SHP77 treated with DMSO at 0.1 percent for 48 hours (cell line): ENCODE results near the gene GARIN5A.
A peak's percentile ranks its signal among the peaks of the same experiment; 100 is the strongest.
"Not testable (repeated sequence)": the region's sequence is repeated elsewhere in the genome, so short reads cannot be mapped to it uniquely, and the experiment has no call there.

Source experiments
- DNase-seq: peaks from one replicate; lab custom pipeline; 2025; lab: John Stamatoyannopoulos, UW

Gene GARIN5A

DNA sequence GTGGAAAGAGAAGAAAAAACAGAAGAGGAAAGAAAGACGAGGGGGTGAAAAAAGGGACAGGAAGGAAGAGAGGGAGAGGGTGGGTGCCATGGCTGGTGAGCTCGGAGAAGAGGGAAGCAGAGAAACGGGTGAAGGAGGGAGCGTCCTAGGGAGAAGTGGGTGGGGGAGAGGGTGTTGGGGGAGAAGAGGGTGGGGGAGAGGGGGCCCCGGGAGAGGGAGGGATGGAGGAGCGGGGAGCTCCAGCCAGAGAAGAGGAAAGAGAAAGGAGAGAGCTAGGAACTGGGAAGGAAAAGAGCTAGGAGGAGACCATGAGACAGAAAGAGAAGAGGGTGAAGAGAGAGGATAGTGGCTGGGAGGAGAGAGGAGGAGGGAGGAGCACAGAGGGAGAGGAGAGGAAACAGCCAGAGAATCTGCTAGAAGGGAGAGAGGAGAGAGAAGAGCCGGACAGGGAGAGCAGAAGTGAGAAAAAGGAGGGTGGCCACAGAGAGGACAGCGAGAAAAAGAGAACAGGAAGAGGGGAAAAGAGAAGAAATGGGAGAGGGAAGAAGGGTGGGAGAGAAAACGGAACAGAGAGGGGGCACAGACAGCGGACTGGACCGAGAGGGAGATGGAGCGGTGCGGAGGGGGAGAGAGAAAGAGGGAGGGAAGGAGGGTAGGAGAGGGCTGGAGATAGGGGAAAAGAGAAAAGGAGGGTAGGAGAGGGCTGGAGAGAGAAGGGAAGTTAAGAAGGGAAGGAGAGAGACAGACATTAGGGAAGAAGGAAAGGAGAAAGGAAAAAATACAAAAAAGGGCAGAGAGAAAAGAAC is 11.9 kb upstream of the GARIN5A start:
- no peak for DNase-seq

DNA sequence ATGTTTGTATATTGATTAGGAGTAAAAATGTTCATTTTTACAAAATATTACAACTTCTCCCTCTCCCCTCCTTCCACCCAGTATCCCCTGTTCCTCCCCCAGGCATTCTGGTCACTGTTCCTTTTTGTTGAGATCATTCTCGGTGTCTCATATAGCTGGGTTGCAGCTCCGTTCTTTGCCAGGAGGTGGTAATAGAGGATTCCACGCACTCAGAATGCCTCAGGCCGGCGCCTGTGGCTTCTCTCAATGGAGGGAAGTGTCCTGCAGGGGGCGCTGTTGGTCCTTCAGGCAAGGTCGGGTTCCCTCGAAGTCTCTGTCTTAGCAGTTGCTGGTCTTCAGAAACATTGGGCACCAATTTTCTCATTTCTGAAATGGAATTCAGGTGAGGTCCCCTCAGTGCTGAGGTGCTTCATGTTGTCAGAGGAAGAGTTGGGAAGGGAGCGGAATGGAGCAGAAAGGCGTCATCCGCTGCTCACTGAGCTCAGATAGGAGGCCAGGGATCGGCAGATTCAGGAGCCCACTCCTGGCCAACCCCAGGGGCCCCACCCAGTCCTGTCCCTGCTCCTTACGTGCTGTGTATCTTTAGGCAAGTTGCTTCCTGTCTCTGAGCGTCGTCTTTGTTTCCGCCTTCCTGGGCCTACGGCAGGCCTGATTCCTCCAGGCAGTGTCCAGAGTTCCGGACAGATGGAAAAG is 10.3 kb upstream of the GARIN5A start:
- peak; percentile 29 for DNase-seq

DNA sequence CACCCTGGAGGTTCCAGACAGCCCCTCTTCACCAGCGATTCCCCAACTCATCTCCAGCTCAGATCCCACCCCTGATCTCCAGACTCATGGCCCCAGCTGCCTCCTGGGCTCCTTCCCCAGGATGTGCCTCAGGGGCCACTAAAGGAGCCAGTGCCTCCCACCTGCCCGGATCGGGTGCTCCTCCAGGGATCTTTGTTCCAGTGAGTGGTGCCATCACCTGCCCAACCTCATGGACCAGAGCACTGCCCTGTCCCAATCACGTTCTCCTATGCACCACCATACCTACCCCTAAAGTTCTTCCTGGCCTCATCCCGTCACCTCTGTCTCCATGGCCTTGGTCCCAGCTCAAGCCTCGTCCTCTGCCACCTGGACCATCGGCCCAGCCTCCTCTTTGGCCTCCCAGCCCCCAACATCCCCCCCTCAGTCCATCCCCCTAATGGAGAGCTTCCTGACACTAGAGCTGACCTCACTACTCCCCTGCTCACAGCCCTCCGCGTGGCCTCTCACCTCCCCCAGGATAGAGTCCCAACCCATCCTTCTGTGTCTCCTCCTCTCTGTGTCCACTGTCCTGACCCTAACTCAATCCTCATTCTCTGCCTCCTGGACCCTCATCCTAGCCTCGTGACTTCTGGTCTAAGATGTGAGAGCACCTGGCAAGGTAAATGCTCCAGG is 8.8 kb upstream of the GARIN5A start:
- DNase-seq, result no peak

DNA sequence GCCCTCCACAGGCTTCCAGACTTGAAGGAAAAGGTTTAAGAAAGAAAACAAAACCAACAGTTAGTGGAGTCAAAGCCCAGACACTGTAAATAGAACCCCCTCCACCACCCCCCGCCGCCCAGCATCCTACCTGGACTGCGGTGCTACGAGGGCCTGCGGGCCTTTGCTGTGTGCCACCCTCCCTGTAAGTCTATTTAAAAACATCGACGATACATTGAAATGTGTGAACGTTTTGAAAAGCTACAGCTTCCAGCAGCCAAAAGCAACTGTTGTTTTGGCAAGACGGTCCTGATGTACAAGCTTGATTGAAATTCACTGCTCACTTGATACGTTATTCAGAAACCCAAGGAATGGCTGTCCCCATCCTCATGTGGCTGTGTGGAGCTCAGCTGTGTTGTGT is 6.3 kb upstream of the GARIN5A start:
- no peak for DNase-seq

DNA sequence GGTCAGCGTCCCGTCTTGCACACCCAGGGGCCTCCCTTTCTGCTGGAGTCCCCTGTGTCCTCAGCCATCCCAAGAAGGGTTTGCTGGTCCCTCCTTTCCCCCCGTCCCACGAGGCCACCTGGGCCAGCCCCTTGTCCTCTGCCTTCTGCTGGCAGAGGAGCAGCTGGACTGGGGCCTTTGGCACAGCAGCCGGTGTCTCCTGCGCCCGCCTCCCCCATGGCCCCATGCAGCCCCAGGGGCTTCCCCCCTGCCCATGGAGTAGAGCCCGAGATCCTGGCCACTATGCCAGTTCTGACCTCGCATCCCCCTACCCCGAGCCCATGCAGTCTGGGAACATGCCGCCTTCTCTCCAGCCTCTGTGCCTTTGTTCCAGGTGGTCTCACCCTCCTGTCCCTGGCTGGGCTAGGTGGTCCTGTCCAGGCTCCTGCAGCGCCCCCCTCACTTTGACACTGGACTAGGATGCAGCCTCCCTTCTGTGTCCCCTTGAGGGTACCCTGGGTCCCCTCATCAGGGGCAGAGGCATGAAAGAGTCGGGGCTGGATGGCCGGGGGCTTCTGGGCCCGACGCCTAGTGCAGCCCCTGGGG is 5.7 kb upstream of the GARIN5A start:
- no peak for DNase-seq

DNA sequence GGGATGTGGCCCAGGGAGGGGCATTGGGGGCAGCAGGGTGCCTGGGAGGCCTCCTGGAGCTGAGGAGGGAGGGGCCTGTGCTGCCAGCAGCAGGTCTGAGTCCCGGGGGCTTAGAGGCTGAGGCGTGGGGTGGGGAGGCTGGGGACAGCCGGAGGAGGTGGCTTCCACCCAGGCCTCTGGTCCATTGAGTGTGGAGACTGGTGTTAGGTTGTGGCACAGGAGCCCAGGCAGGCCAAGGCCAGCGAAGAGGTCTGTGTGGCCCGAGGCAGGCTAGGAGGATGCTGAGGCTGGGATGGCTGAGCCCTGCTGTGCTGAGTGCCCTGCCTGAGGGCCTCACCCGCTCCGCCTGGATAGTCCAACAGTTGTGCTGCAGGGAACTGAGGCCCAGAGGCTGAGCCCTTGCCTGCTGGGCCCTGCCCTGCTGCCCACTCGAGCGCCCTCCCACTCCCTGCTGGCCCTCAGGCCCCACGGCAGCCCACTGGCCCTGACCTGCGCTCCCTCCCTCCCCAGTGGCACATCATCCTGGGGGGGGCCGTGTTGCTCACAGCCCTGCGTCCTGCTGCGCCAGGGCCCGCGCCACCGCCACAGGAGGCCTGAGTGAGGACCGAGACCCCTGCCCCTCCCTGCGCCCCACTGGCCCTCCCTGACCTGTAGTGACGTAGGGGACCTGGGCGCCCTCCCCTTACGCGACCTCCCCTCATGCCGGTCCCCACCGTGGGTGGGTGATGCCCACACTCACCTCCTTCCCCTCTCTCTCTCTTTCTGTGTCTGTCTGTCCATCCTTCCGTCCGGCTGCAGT is 4.9 kb upstream of the GARIN5A start:
- no peak for DNase-seq

DNA sequence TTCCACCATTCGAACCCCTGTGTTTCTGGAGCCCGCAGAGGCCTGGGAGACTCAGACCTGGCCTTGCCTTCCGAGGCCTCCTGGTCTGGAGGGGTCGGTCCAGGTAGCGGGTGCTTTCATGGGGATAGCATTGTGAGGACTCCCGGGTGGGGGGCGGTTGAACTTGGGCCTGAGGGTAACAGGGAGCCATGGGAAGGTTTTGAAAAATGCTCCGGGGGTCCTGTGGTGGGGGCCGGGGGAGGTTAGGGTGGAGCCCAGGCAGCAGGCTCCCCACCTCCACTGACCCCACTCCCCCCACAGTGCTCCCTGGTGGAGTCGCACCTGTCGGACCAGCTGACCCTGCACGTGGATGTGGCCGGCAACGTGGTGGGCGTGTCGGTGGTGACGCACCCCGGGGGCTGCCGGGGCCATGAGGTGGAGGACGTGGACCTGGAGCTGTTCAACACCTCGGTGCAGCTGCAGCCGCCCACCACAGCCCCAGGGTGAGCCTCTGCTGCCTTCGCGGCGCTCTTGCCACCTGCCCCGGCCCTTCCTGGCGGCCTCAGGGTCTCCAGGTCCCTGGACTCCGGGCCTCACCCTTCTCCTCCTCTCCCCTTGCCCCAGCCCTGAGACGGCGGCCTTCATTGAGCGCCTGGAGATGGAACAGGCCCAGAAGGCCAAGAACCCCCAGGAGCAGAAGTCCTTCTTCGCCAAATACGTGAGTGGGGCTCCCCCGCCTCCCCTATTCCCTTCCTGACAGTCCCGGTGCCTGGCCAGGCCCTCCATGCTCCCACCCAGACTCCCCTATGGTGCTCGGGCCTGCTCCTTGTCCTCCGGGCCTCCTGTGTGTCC is 3.8 kb upstream of the GARIN5A start:
- DNase-seq, result no peak

DNA sequence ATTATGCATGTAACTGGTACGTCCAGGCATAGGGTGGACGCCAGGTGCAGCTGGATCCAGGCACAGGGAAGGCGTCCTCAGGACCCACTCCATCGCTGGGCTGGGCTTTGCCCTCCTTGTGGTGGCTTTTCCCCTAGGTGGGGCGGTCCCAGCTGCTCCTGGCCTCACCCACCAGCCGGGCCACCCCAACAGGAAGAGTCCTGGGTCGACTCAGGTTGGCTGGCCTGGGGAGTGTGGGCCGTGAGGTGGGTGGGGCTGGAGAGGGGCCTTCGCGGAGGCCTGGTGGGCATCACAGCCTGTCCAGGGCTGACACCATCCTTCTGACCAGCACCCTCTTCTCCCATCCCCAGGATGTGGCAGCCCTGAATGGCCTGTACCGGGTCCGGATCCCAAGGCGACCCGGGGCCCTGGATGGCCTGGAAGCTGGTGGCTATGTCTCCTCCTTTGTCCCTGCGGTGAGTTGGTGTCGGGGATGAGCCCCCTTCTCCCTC is 3.2 kb upstream of the GARIN5A start:
- no peak for DNase-seq

DNA sequence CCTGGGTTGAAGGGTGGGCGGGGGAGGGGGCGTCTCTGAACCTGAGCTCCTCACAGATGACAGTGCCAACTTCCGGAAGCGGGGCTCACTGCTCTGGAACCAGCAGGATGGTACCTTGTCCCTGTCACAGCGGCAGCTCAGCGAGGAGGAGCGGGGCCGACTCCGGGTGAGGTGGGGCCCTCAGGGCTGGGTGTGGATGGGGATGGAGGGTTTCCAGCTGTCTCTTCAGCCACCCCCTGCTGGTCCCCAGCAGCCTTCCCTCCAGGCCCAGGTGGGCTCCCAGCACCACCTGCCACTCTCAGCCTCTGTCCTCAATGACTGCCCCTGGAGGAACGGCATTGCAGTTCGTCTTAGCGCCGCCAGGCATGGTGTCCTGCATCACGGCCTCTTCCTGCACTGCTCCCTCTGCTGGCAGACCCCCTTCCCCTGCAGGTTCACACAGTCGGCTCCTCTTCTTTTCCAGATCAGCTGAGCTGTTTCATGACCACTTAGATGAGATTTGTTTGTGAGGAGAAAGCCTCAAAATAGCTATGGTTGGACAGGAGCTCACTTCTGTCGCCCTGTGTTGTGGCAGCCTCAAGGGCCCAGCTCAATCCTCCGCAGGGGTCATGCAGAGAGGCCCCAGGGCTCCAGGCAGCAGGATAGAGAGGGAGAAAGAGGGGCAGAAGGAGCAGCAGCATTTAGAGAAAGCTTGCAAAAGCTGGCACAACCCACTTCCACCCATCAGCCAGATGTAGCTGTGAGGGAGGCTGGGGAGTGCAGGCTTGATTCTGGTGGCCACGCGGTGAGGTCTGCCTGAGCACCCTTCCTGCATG is 2.5 kb upstream of the GARIN5A start:
- DNase-seq, result peak; percentile 37

DNA sequence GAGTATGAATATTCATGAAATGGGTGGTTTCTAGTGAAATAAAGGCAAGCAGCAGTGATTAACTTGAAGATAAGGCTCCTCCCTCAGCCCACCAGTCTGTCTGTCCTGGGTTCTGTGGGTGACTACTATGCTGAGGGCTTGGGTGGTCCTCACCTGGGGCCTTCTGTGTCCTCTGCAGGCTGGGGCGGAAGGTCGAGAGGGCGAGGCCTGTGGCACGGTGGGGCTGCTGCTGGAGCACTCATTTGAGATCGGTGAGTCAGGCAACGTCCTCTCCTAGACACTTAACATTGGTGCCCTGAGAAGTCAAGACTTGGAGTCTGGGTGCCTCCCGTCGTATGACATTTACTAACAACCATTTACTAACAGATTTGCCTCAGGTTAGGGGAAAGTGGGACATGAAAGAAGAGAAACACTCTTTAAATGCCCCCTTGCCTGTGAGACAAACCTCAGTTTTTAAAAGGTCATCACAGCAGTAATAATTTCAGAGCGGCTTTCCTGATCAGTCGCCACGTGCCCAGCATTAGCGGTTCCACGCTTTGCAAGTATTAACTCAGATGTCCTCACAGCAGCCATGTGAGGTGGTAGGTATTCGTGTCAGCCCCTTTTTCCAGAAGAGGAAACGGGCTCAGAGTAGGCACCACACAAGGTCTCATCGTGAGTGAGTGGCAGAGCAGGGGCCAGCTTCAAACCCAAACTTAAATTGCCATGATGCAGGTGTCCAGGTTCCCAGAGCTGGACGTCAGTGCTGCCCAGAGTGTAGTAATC is 1.3 kb upstream of the GARIN5A start:
- no peak for DNase-seq

DNA sequence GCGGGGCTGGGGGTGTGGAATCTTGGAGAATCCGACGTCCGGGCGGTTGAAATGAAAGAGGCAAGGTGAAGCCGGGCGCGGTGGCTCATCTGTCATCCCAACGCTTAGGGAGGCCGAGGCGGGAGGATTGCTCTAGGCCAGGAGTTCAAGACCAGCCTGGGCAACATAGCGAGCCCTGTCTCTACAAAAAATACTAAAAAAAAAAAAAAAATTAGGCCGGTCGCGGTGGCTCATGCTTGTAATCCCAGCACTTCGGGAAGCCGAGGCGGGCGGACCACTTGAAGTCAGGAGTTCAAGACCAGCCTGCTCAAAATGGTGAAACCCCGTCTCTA is 225 bp upstream of the GARIN5A start:
- no peak for DNase-seq

DNA sequence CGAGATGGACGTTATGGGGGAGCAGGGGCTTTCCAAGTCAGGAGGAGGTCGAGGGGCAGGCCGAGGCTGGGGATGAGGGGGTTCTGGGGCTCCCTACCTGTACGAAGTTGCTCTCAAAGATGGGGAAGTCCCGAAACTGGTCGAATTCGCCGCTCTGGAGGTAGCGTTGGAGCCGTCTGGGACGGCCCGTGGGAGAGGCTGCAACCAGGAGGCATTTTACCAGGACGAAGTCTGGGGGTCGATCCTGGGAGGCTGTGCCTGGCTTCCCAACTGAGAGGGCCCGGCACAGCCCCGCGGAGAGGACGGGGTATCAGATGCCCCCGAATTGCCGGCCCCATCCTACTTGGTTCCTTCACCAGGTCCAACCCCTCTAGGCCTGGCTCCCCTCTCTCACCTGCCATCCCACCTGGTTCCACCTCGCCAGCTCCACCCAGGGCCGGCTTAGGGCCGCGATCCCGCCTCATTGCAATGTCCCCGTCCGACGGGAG is 868 bp downstream of the GARIN5A start:
- DNase-seq, result no peak

DNA sequence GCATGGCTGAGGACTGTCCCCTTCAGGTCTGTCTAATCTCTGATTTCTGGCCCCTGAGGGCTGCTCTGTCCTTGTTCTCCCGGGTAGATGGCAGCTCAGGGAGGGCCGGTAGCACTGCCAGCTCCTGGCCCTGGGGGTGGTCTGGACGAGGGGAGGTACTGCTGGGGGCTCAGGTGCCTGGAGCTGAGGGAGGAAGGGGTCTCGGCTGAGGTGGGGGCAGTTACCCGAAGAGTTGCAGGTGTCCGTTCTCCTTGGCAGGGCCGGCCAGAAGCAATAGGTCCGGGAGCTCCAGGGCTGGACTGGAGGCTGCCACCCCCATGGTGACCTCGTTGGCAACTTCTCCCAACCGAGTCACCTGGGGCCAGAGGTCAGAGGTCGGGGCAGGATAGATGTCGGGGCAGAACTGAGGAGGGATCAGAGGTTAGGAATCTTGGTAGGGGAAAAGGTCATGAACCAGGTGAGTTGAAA is 1.5 kb downstream of the GARIN5A start:
- no peak for DNase-seq

DNA sequence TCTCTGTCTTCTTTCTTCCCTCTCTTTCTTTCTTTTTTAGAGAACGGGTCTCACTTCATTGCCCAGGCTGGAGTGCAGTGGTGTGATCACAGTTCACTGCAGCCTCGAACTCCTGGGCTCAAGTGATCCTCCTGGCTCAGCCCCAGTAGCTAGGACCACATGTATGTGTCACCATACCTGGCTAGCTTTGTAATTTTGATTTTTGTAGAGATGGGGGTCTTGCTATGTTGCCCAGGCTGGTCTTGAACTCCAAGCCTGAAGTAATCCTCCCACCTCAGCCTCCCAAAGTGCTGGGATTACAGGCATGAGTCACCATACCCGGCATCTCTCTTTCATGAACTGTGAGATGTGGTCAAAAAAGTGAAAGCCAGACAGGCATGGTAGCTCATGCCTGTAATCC is 3.3 kb downstream of the GARIN5A start:
- not testable (repeated sequence) for DNase-seq

DNA sequence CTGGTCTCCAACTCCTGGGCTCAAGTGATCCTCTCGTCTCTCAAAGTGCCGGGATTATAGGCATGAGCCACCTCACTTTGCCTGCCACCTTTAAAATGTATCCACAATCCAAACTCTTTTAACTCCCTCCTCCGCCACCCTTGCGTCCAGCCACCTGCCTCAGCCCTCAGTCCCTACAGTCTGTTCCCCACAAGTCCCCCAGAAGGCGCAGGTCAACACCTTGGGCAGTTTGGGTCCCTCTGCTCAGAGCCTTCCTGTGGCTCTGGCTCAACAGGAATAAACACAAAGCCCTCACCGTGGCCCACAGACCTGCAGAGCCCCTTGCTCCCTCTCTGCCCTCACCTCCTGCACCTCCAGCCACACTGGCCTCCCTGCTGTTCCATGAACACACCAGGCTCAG is 7.8 kb downstream of the GARIN5A start:
- no peak for DNase-seq

DNA sequence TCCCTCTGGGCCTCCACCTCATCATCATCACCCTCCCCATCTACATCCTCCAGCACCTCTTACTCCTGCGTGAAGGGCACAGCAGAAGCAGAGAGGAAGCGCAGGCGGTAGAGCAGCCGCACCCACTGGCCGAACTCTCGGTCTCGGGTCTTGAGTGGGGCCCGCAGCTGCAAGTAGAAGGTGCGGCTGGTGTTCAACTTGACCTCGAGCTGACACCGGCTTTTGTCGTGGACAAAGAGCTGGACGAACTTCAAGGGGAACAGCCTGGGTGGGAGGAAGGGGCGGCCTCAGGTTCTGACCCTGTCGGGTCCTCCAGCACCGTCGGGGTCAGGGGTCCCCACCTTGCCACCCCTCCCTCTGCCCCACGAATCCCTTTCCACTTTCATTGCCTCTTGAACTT is 9.1 kb downstream of the GARIN5A start:
- no peak for DNase-seq

DNA sequence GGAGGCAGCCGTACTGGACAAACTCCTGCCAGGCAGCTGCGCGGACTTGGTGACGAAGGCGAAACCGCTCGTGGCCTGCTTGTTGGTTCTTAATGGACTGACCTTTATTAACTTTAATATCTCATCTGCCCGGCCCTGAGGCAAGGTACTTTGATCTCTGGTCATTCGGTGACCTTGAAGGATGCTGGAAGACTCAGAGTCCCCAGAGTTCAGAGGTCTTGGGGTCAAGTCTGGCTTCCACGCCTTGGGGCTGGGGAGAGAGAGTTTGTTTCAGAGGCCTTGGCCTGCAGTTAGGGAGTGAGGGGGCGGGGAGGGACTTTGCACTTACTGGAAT is 10.0 kb downstream of the GARIN5A start:
- no peak for DNase-seq

DNA sequence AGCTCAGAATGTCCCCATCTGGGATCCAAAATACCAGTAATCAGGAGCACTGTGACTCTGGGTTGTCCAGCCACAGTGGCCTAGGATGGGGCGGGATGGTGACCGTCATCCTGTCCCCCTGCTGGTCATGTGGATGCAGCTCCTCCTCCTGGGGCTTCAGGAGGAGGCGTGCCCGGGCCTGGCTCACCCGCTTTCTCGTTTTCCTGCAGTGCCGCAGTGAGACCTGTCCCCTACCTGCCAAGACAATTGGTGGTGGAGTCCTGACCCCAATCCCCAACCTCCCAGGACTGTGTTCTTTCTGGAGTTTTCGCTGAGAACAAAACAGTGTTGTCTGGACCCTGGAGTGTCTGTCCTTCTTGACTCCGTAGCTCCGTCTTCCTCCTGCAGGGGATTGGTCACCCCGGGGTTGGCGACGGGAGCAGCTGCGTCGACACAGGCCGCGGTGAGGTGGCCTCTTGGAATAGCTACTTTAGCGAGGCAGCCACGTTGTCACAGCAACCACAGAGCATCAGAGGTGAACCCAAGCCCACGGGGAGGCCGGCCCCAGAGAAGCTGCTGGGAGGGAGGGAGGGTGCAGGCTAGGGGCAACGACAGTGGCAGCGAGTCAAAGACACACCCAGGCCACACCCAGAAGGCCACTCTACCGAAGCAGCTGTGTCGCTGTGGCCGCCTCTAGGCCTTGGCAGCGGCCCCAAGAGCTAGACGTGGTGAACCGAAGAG is 10.5 kb downstream of the GARIN5A start:
- peak; percentile 83 for DNase-seq

DNA sequence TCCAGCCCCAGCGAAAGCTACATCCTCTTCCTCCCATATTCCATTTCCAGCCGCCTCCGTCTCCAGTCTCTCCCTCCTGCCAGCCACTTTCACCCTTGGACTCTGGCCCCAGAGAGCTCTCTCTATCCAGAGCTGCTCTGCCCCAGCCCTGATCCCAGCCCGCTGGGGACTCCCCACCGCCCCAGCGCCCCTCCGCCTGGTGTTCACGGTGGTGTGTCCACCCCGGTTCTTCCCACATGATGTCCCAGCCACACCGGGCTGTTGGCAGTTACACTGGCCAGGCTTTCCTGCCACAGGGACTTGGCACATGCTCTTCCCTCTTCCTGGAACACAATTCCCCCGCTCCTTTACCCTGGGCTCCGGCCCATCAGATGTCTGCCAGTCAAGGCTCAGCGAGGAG is 11.6 kb downstream of the GARIN5A start:
- no peak for DNase-seq
